ENCODE measurements around the gene SOWAHA. TPM values are rescaled to one million over a fixed set of nuclear protein-coding genes. Genes with fewer than 3 reads are reported as not detected.

Gene SOWAHA
- total and polyA plus RNA-seq, 10 of the 15 experiments (the other 5 are each of a cell fraction or from before 2014, with no cell fraction given) = 0.02 to 0.37 (median 0.05) TPM; not detected in 4

DNA sequence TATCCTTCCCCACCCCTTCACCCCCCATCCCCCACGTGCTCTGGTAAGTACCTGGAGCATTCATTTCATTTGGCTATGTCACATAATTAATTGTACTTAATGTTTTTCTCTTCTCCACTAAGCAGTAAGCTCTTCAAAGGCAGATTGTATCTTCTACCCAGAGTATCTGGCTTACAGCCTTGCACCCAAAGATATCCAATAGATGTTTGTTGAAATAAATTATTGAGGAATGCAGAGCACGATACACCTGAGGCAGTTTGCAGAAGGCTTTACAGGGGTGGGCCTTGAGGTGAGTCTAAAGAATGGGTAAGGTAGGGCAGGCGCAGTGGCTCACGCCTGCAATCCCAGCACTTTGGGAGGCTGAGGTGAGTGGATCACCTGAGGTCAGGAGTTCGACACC is 2.5 kb upstream of the SOWAHA start (continued):
- TF ChIP-seq, protein P1, sequence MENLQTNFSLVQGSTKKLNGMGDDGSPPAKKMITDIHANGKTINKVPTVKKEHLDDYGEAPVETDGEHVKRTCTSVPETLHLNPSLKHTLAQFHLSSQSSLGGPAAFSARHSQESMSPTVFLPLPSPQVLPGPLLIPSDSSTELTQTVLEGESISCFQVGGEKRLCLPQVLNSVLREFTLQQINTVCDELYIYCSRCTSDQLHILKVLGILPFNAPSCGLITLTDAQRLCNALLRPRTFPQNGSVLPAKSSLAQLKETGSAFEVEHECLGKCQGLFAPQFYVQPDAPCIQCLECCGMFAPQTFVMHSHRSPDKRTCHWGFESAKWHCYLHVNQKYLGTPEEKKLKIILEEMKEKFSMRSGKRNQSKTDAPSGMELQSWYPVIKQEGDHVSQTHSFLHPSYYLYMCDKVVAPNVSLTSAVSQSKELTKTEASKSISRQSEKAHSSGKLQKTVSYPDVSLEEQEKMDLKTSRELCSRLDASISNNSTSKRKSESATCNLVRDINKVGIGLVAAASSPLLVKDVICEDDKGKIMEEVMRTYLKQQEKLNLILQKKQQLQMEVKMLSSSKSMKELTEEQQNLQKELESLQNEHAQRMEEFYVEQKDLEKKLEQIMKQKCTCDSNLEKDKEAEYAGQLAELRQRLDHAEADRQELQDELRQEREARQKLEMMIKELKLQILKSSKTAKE (IDR thresholded peaks at IDR 0.05; ENCODE audit: low read depth, poor library complexity, severe bottlenecking) = no peak
- no peak for TF ChIP-seq STAT1 (conservative IDR thresholded peaks at IDR 0.05)
- TF ChIP-seq CBX3 (IDR thresholded peaks at IDR 0.05; ENCODE audit: borderline replicate concordance, low read depth) = no peak
- TF ChIP-seq KLF5 (IDR thresholded peaks at IDR 0.05; ENCODE audit: partially characterized antibody) = no peak

DNA sequence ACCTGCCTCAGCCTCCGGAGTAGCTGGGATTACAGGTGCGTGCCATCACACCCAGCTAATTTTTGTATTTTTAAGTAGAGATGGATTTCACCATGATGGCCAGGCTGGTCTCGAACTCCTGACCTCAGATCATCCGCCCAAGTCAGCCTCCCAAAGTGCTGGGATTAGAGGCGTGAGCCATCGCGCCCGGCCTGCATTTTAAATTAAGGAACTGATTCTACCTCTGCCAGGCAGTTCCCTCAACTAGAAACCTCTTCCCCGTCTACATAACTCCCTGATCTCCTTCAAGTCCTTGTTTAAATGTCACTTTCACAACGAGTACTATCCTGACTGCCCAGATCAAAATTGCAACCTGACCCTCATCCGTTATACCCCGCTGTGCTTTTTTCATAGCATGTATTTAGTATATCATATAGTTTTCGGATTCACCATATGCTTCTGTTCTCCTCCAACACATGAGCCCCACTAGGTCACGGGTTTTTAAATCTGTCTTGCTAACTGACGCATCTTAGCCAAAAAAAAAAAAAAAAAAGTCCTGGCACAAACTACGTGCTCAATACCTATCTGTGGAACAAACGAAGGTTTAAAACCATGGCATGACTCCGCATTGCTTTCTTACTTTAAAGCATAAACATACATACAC is 858 bp upstream of the SOWAHA start:
- Histone ChIP-seq H3K79me2 (ENCODE audit: control insufficient read depth, insufficient read depth, low read length) (no peaks in the 10 kb centered on the region), H2AFZ (ENCODE audit: control insufficient read depth, low read depth, low read length) (no peak overlapping the region), H3K9me3 (replicated peaks; ENCODE audit: control insufficient read depth, insufficient read depth, low read length) (no peaks in the 10 kb centered on the region; the same call in 2 of the 3 replicates), H3K9ac (ENCODE audit: control insufficient read depth, insufficient read depth, low read length) (no peak overlapping the region), H3K27me3 (replicated peaks in 1 of 2; ENCODE audit: control insufficient read depth in 2 of 2, insufficient read depth in 2 of 2, low read length in 1 of 2) (peaks cover 0 to 11% of the 10 kb centered on the region in 2 experiments; a peak in 2 of 4 replicates), H3K4me1 (ENCODE audit: control insufficient read depth, insufficient read depth, low read length) (no peaks in the 10 kb centered on the region; the same call in 1 of the 2 replicates), H3K36me3 (ENCODE audit: control insufficient read depth in 2 of 2, insufficient read depth in 2 of 2, low read length in 1 of 2) (no peaks in the 10 kb centered on the region), H3K27ac (ENCODE audit: control insufficient read depth, insufficient read depth) (no peak overlapping the region), H3K4me2 (ENCODE audit: control insufficient read depth, insufficient read depth) (no peak overlapping the region), H3K4me3 (no peak overlapping the region), H4K20me1 (ENCODE audit: control insufficient read depth, insufficient read depth) (no peaks in the 10 kb centered on the region)
- DNase-seq (ENCODE audit: low read depth, low spot score) = no peak
- FAIRE-seq = no peak
- RAD21 ChIA-PET (ENCODE audit: unreplicated experiment) = interaction anchor here (0.6 to 6.5 kb wide), 8 partner anchors 6 to 286 kb away, joined by 3 to 106 read pairs (median 4); partner anchors contain the start of gene KIF3A
- SMC1A ChIA-PET (ENCODE audit: uncharacterized antibody, unreplicated experiment) = interaction anchor here (0.6 to 6.0 kb wide), 6 partner anchors 7 to 216 kb away, joined by 3 to 99 read pairs (median 4); partner anchors contain the start of gene CCNI2
- in situ Hi-C loops (cut with MboI) = no loop called here
- BruUV-seq (replicated peaks) = no TSS peak
- POLR2A ChIA-PET = no interaction called here
- TF ChIP-seq ZNF384 (IDR thresholded peaks at IDR 0.05; ENCODE audit: borderline replicate concordance, low read depth, low read length) (no peak), ESRRA (IDR thresholded peaks at IDR 0.05; ENCODE audit: low read length) (no peak), STAT1 (conservative IDR thresholded peaks at IDR 0.05) (no peak), ETV6 (conservative IDR thresholded peaks at IDR 0.05 in 1 of 2, IDR thresholded peaks at IDR 0.05 in 1 of 2; ENCODE audit: borderline replicate concordance in 1 of 2, low read depth in 1 of 2) (no peak), NFXL1 (IDR thresholded peaks at IDR 0.05; ENCODE audit: borderline replicate concordance) (no peak), JUNB (IDR thresholded peaks at IDR 0.05) (no peak)
- intact Hi-C loops (cut with micrococcal nuclease; ENCODE audit: unreplicated experiment) = no loop called here
- 62% methylated on average over 18 of the region's 18 CpGs for whole genome bisulfite sequencing (ENCODE audit: insufficient coverage, insufficient replicate concordance, low lambda C conversion rate, missing lambda C conversion rate)
- CTCF ChIA-PET = interaction anchor here (1.4 to 9.0 kb wide), 2 partner anchors 7 to 16 kb away, joined by 3 to 159 read pairs; no protein-coding TSS in a partner anchor
- no peak for ATAC-seq

Measured in GM12878 (cell line).